Spleen (tissue), 7 donors: ENCODE measurements around the gene C1QTNF5.

Source experiments
- POLR2A ChIP-seq, 3 donors: fragments of 450-650 bp; IDR thresholded peaks; one replicate each; pipeline ENCODE4 v1.5.1; 2017; ENCODE audit warnings: antibody characterized with exemption in 3 of 3, mild to moderate bottlenecking in 1 of 3
- TF ChIP-seq, protein P1 (sequence below), 11 experiments: fragments of 200-600 bp in 7 of 11; fragments of 450-650 bp in 4 of 11; sonication (generic) in 4 of 11; IDR thresholded peaks in 8 of 11; conservative IDR thresholded peaks in 3 of 11; 1 replicate in 7 of 11; 2 replicates in 4 of 11; pipeline versions ENCODE4 v1.4.0 to v1.8.0; 2016 to 2021; ENCODE audit warnings: antibody characterized with exemption in 11 of 11, inconsistent platforms in 4 of 11, mild to moderate bottlenecking in 1 of 11
- donor health status: DM: no; HTN: no; CAD: no; lungs with moderate emphysema.
- donor health status: DM: no; HTN: no; CAD: no.
- donor health status: DM: no; HTN: no; CAD: no.

DNA sequence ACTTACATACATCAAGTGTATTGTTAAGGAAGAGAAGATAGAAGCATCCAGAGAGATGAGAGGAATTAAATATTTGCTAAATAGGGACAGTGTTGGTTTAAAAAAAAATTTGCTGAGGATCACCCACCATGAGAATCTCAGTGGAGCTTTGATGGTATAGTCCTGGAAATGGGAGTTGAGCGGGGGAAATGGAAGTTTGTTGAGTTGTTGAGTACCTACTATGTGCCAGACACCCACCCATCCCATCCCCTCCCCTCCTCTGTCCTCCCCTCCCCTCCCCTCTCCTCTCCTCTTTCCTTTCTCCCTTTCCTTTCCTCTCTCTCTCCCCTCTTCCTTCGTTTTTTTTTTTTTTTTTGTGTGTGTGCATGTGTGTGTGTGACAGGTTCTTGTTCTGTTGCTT, 10.5 kb upstream of the C1QTNF5 start:
- TF ChIP-seq POLR2A (IDR thresholded peaks at IDR 0.05): no peak
- TF ChIP-seq, protein P1, sequence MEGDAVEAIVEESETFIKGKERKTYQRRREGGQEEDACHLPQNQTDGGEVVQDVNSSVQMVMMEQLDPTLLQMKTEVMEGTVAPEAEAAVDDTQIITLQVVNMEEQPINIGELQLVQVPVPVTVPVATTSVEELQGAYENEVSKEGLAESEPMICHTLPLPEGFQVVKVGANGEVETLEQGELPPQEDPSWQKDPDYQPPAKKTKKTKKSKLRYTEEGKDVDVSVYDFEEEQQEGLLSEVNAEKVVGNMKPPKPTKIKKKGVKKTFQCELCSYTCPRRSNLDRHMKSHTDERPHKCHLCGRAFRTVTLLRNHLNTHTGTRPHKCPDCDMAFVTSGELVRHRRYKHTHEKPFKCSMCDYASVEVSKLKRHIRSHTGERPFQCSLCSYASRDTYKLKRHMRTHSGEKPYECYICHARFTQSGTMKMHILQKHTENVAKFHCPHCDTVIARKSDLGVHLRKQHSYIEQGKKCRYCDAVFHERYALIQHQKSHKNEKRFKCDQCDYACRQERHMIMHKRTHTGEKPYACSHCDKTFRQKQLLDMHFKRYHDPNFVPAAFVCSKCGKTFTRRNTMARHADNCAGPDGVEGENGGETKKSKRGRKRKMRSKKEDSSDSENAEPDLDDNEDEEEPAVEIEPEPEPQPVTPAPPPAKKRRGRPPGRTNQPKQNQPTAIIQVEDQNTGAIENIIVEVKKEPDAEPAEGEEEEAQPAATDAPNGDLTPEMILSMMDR (IDR thresholded peaks at IDR 0.05 in 8 of 11, conservative IDR thresholded peaks at IDR 0.05 in 3 of 11): no peak
